Left lung (tissue), 10 donors: ENCODE results near the gene GREM1. TPM values are rescaled to one million over a fixed set of nuclear protein-coding genes. Genes with fewer than 3 reads are reported as not detected.

ENCODE experiments used
- ATAC-seq: fragments of 200-7000 bp; cut with Tn5 transposase; one replicate; pipeline ENCODE4 v1.9.1; 2020; ENCODE audit warnings: moderate library complexity
- DNase-seq, 4 donors: peaks; one replicate each; pipeline ENCODE4 v3.0.0-alpha.2; 2013 to 2020
- H3K27ac ChIP-seq, 2 donors: fragments of 200-600 bp; sonication (generic) in 1 of 2; one replicate each; pipeline versions ENCODE4 v1.5.0 to v1.8.0; 2020 to 2021
- H3K27me3 ChIP-seq, 2 donors: fragments of 200-600 bp; sonication (generic) in 1 of 2; one replicate each; pipeline versions ENCODE4 v1.5.0 to v1.8.0; 2020 to 2021
- H3K36me3 ChIP-seq, 2 donors: fragments of 200-600 bp; sonication (generic) in 1 of 2; one replicate each; pipeline versions ENCODE4 v1.5.0 to v1.8.0; 2020 to 2021
- H3K4me1 ChIP-seq, 2 donors: fragments of 200-600 bp; one replicate each; pipeline ENCODE4 v1.8.0; 2021
- H3K4me3 ChIP-seq, 2 donors: fragments of 200-600 bp; sonication (generic) in 1 of 2; one replicate each; pipeline versions ENCODE4 v1.5.0 to v1.8.0; 2020 to 2021; ENCODE audit warnings: mild to moderate bottlenecking in 1 of 2
- H3K9me3 ChIP-seq, 2 donors: fragments of 200-600 bp; sonication (generic) in 1 of 2; one replicate each; pipeline versions ENCODE4 v1.5.0 to v1.8.0; 2020 to 2021
- intact Hi-C, 2 donors: fragments of 100-400 bp; cut with DNase I; formaldehyde crosslinking; loops; one replicate each; pipeline versions ENCODE4 v1.11.2 to v1.14.2; 2022
- polyA plus RNA-seq, 6 donors: library from polyadenylated mRNA; unstranded; fragments of 120-200 nt; gene quantifications; one replicate each; pipeline ENCODE4 v1.2.1, GENCODE V29; 2013; ENCODE audit not compliant: insufficient read length in 6 of 6
- total RNA-seq, 2 donors: library from RNA; stranded (reverse); fragmentation: NEBNext Ultra II Directional; extraction: Animal tissue kit (Norgen Biotek cat#: 25700); gene quantifications; one replicate each; pipeline ENCODE4 v1.2.1, GENCODE V29; 2021
- TF ChIP-seq, protein P1 (sequence below), 2 donors: fragments of 200-600 bp; sonication (generic) in 1 of 2; IDR thresholded peaks; one replicate each; pipeline versions ENCODE4 v1.5.0 to v1.8.0; 2021; ENCODE audit warnings: antibody characterized with exemption in 2 of 2
- donor health status: DM: no; HTN: yes; CAD: no.
- donor health status: DM: no; HTN: no; CAD: no.

GREM1 gene
- total and polyA plus RNA-seq, 8 donors = 0.01 to 2.2 (median 0.12) TPM

- ATAC-seq (no peak), DNase-seq (no peak)
- TF ChIP-seq, protein P1, sequence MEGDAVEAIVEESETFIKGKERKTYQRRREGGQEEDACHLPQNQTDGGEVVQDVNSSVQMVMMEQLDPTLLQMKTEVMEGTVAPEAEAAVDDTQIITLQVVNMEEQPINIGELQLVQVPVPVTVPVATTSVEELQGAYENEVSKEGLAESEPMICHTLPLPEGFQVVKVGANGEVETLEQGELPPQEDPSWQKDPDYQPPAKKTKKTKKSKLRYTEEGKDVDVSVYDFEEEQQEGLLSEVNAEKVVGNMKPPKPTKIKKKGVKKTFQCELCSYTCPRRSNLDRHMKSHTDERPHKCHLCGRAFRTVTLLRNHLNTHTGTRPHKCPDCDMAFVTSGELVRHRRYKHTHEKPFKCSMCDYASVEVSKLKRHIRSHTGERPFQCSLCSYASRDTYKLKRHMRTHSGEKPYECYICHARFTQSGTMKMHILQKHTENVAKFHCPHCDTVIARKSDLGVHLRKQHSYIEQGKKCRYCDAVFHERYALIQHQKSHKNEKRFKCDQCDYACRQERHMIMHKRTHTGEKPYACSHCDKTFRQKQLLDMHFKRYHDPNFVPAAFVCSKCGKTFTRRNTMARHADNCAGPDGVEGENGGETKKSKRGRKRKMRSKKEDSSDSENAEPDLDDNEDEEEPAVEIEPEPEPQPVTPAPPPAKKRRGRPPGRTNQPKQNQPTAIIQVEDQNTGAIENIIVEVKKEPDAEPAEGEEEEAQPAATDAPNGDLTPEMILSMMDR (IDR thresholded peaks at IDR 0.05) = no peak
- Histone ChIP-seq H3K4me3 (no peak overlapping the region), H3K27me3 (peaks cover 37 to 61% of the 10 kb centered on the region in 2 donors), H3K27ac (no peak overlapping the region), H3K36me3 (no peaks in the 10 kb centered on the region), H3K4me1 (peaks cover 15 to 21% of the 10 kb centered on the region in 2 donors), H3K9me3 (no peaks in the 10 kb centered on the region)
- intact Hi-C loops = no loop called here
Measured at GRCh38 chr15:32721596-32721995, 3.8 kb downstream of the GREM1 start.

GRCh38 chr15:32722136-32722535, 4.3 kb downstream of the GREM1 start:
- intact Hi-C loops = no loop called here
- TF ChIP-seq, protein P1 (IDR thresholded peaks at IDR 0.05) = no peak

GRCh38 chr15:32723171-32723948, 5.6 kb downstream of the GREM1 start:
- H3K36me3 ChIP-seq = no peaks in the 10 kb centered on the region
- no peak for DNase-seq
- H3K27ac ChIP-seq = no peak overlapping the region
- intact Hi-C loops = no loop called here
- no peaks in the 10 kb centered on the region for H3K9me3 ChIP-seq
- no peak for ATAC-seq
- H3K27me3 ChIP-seq = peaks cover 20 to 43% of the 10 kb centered on the region in 2 donors
- H3K4me3 ChIP-seq = no peak overlapping the region
- TF ChIP-seq, protein P1 (IDR thresholded peaks at IDR 0.05) = no peak
- peaks cover 7 to 9% of the 10 kb centered on the region in 2 donors for H3K4me1 ChIP-seq

More at GRCh38 chr15:32722136-32722535, 4.3 kb downstream of the GREM1 start:
- DNase-seq (no peak), ATAC-seq (no peak)
- Histone ChIP-seq H3K9me3 (no peaks in the 10 kb centered on the region), H3K36me3 (no peaks in the 10 kb centered on the region), H3K27me3 (peaks cover 32 to 55% of the 10 kb centered on the region in 2 donors), H3K4me3 (no peak overlapping the region), H3K4me1 (peaks cover 15 to 21% of the 10 kb centered on the region in 2 donors), H3K27ac (no peak overlapping the region)

DNA sequence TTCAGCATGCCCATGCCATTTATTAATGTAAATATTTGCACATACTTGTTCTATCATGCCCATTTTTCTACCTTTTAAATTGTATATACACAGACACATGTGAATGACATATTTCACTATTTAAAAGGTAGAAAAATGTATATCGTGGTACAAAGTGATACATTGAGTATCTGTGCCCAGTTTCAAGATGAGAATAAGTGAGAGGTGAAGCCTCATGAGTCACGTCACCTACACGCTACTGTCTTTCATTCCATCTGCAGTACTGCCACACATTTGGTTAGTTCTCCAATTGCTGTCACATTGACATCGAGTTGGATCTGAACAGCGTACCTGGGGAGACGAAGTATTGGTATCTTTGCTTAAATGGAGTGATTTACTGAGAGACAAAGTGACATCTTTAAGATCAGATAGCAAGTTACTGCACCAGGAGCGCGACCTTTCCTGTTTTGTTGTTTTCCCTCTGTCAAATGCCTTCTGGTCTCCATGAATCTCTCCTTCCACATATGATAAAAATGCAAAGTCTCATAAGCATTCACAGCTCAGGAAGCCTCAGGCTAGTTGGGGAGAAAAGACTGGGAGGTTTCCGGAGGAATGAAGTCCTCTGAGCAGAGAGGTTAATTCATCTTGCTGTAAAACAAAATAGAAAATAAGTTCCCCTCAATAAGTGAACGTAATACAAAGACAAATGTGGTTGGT, 12.0 kb downstream of the GREM1 start:
- ATAC-seq (no peak), DNase-seq (no peak)
- TF ChIP-seq, protein P1 (IDR thresholded peaks at IDR 0.05) = no peak
- Histone ChIP-seq H3K27ac (no peak overlapping the region), H3K9me3 (no peaks in the 10 kb centered on the region), H3K36me3 (no peaks in the 10 kb centered on the region), H3K4me1 (no peaks in the 10 kb centered on the region), H3K27me3 (peaks cover 0 to 26% of the 10 kb centered on the region in 2 donors), H3K4me3 (no peak overlapping the region)
- intact Hi-C loops = no loop called here
